Measurements from ENCODE around the gene MRO. TPM values are rescaled to one million over a fixed set of nuclear protein-coding genes. Genes with fewer than 3 reads are reported as not detected.

The MRO gene
- total RNA-seq, 2 experiments from 2014 or later, result not detected

DNA sequence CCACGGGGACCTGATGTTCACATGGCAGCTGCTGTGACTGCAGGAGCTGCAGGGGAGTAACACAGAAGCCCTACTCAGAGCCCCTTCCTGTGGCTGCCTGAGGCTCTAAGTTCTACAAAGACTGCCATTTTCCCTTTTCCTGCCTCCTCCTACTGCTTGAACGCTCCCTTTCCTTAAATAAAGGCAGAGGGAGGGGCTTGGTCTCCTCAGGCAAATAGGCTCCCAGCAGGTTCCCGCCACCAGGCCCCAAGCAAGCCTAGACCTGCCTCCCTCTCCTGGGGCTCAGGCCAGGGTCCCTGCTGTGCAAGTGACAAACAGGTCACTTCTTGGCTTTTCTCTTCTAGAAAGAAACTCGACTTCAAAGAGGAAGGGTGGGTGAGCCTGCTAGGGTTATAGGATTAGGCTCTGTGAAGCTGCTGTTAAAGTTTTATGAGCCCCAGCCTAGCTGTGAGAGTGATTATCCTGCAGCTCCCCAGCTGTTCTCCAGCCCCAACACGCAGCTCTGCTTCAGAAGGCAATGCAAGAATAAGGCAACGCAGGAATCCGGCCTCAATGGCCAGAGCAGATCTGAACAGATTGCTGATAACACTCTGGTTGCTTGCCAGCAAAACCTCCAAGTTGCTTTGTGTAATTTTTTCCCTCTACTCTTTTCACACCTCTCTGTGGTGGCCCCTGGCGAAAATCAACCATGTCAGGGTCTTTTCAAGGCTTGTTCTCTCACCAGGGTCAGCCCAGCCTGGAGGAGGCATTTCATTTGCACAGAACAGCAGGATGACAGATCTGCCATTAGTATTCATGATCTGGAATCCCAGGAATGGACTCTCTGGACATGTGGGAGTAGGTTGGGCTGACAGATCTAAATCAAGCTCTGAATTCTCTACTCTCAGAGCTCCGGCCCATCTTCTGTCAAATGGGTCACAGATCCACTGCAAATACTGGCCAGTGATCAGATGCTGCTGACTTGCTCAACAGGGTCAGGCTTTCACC lies 71.3 kb downstream of the MRO start:
- peaks cover 50% of the 10 kb centered on the region for H3K27me3 Mint-ChIP-seq
- no peaks in the 10 kb centered on the region for H3K9me3 Mint-ChIP-seq
- DNase-seq, result no peak

GRCh38 chr18:50747849-50748242 lies 72.0 kb downstream of the MRO start:
- H3K4me1 Mint-ChIP-seq, result no peaks in the 10 kb centered on the region
- peaks cover 50% of the 10 kb centered on the region for H3K27me3 Mint-ChIP-seq
- H3K27ac Mint-ChIP-seq, result no peak overlapping the region
- no peaks in the 10 kb centered on the region for H3K9me3 Mint-ChIP-seq
- no peak for DNase-seq
- no peaks in the 10 kb centered on the region for H3K36me3 Mint-ChIP-seq
- no peak overlapping the region for H3K4me3 Mint-ChIP-seq

More for the DNA sequence above, 71.3 kb downstream of the MRO start:
- Mint-ChIP-seq H3K27ac (no peak overlapping the region), H3K36me3 (no peaks in the 10 kb centered on the region), H3K4me3 (no peak overlapping the region), H3K4me1 (no peaks in the 10 kb centered on the region)

DNA sequence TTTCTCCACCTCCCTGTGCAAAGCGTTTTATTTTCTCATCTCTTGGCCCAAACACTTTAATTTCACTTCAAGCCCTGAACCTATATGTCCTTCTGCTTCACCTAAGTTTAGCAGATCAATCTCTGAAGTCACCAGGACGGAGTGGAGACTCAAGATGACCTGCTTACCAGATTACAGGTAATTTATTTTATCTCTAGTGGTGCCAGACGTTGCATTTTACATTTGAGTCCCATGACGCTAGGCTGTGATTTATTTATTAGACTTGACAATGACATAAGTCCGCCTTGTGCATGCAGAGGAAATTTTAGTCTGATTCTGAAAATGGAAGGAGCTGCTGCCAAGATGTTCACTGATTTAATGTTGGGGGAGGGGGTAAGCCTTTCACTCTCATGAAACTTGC lies 73.9 kb downstream of the MRO start:
- H3K27me3 Mint-ChIP-seq, result peaks cover 41% of the 10 kb centered on the region
- no peak overlapping the region for H3K27ac Mint-ChIP-seq

More for the DNA sequence above, 73.9 kb downstream of the MRO start:
- no peak for DNase-seq
- no peak overlapping the region for H3K4me3 Mint-ChIP-seq
- no peaks in the 10 kb centered on the region for H3K4me1 Mint-ChIP-seq
- H3K36me3 Mint-ChIP-seq, result no peaks in the 10 kb centered on the region
- no peaks in the 10 kb centered on the region for H3K9me3 Mint-ChIP-seq

Other genes with a start within 250 kb of the MRO start
- gene ME2, start 59.1 kb upstream of the MRO start, total RNA-seq, result 100 to 1,000 TPM; 153 TPM
- gene ELAC1, start 148.0 kb upstream of the MRO start, total RNA-seq, result 10 to 100 TPM in 1 of 2 experiments, 1 to 10 TPM in 1; 8.0 to 11.2 TPM
- gene SMAD4, start 210.2 kb upstream of the MRO start, total RNA-seq, result 10 to 100 TPM; 57.2 to 59.5 TPM

All from activated naive CD8-positive, alpha-beta T cell treated with anti-CD3 and anti-CD28 coated beads for 36 hours (primary cell).